A673 (cell line): Measurements from ENCODE around the gene IQGAP1.

Source experiments
- EZH2 ChIP-seq: fragments of 200-600 bp; sonication (generic); IDR thresholded peaks from 2 replicates; pipeline ENCODE4 v1.6.1; 2017; ENCODE audit warnings: borderline replicate concordance, low read depth, mild to moderate bottlenecking, mixed read lengths, antibody characterized with exemption, low read length; ENCODE audit not compliant: poor library complexity, severe bottlenecking
- TF ChIP-seq, protein P1 (sequence below): fragments of 300-800, 200-600 bp; sonication (generic); conservative IDR thresholded peaks from 2 replicates; pipeline ENCODE4 v1.5.1; 2017; ENCODE audit warnings: low read depth, mild to moderate bottlenecking, antibody characterized with exemption, low read length, moderate library complexity, mixed read lengths

DNA sequence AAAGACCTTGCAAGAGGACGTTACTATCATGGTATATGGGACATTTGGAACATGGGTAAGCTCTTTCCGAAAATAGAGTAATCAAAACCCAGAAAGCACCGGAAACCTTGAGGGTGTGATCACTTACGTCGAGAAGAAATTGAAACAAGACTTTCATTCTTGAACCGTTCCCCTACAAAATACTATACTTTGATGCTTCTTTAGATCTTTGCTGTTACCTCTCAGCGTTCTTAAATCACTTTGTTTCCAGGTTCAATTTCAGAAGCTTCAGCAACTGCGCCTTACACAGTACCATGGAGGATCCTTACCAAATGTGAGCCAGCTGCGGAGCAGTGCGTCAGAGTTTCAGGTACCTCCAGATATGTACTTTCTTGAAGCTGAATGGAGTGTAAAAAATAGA lies 151.7 kb downstream of the IQGAP1 start:
- TF ChIP-seq, protein P1, sequence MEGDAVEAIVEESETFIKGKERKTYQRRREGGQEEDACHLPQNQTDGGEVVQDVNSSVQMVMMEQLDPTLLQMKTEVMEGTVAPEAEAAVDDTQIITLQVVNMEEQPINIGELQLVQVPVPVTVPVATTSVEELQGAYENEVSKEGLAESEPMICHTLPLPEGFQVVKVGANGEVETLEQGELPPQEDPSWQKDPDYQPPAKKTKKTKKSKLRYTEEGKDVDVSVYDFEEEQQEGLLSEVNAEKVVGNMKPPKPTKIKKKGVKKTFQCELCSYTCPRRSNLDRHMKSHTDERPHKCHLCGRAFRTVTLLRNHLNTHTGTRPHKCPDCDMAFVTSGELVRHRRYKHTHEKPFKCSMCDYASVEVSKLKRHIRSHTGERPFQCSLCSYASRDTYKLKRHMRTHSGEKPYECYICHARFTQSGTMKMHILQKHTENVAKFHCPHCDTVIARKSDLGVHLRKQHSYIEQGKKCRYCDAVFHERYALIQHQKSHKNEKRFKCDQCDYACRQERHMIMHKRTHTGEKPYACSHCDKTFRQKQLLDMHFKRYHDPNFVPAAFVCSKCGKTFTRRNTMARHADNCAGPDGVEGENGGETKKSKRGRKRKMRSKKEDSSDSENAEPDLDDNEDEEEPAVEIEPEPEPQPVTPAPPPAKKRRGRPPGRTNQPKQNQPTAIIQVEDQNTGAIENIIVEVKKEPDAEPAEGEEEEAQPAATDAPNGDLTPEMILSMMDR, result no peak
- no peak for TF ChIP-seq EZH2
